HG03095 (cell line): ENCODE measurements around the gene AMBRA1.
A peak's percentile ranks its signal among the peaks of the same experiment; 100 is the strongest.

Experiments
- ATAC-seq: cut with Tn5 transposase; IDR thresholded peaks from one replicate; pipeline ENCODE4 v1.9.1; 2021; ENCODE audit warnings: moderate library complexity; ENCODE audit not compliant: unreplicated experiment

Gene AMBRA1

DNA sequence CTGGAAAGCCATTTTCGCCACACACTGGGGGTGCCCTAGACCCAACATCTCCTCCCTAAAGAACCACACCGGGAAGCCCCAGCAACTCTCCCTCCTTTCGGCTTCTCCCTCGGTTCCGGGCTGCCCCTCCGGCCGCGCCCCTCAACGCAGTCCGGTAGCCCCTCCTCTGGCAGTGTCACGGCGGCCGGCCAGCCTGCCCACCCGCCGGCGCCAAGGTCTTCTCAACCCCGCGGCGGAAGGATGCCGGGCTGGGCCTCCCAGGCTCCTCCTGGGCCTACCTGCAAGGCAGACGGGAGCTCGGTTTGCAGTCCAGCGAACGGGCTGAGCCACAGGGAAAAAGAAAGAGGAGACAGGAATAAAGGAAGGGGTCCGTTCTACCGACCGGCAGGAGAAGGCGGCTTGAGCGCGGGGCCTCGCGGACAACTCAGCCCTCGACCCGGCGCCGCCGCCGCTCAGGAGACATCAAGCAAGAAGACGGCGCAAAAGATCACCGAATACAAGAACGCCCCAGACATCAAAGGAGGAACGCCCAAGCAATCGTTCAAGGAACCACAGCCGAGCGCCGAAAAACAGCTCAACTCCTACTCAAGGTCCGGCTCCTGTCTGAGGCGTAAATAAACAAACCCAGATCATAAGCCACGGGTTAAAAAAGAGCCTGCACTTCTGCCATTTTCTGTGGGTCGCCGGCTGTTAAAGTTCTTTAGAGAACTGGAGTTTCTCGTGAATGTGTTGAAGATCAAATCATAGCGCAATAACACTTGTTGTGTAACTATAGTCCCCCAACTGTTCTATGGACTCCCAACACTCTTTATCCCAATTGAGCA lies at the start of gene AMBRA1:
AMBRA1 (minus strand) TSS at position 474 of the 824 bp plus-strand sequence. CDS start 45,643 bp downstream, outside the sequence.
- ATAC-seq = peak; percentile 75

GRCh38 chr11:46643531-46643930 lies 49.7 kb upstream of the AMBRA1 start:
- ATAC-seq = no peak

- ATAC-seq = no peak
Observed at GRCh38 chr11:46642627-46643335, 49.0 kb upstream of the AMBRA1 start.

DNA sequence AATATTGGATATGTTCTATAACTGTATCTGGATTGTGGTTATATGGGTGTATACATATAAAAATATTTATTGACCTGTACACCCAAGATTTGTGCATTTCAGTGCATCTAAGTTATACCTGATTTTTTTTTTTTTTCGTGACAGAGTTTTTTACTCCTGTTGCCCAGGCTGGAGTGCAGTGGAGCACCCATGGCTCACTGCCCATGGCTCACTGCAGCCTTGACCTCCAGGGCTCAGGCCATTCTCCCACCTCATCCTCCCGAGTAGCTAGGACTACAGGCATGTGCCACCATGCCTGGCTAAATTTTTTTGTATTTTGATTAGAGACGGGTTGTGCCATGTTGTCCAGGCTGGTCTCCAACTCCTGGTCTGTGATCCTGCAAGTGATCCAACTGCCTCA lies 47.8 kb upstream of the AMBRA1 start:
- ATAC-seq = no peak

- ATAC-seq = no peak
Observed at GRCh38 chr11:46640036-46640788, 46.4 kb upstream of the AMBRA1 start.

DNA sequence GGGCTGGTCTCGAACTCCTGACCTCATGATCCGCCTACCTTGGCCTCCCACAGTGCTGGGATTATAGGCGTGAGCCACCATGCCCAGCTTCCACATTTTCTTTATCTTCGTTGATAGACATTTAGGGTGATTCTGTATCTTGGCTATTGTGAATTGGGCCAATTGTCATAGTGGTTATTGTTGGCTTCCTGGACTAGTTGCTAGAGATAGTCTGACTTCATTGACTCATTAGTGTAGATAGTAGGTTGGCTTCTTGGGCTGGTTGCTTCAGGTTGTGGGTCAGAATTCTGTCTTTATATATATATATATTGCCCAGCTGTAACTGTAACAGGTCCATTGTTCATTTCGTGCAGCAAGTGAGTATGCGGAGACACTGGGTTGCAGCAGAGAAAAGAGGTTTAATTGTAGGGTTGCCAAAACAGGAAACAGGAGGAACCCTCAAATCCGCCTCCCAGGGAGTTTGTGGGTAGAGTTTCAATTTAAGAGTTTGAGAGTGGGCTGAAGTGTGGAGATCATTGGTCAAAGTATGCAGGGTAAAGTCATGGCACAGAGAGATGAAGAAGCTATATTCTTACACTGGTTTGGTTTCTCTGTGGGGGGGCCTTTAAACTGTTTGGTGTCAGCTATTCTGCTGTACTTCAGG lies 45.5 kb upstream of the AMBRA1 start:
- ATAC-seq = no peak

DNA sequence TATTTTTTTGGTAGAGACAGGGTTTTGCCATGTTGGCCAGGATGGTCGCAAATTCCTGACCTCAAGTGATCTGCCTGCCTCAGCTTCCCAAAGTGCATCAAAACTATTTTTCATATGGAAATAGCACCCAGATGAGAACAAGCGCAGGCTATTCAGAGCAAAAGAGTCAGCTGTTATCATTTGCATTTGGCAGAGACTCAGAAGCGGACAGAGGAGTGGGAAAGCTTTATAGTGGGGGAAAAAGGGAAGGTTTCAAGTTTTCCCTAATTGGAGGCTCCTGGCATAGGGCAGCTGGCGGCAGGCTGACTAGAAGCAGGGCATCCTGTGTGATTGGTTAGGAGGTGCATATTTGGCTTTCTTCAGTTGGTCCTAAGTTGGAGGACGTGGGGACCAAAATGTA lies 43.7 kb upstream of the AMBRA1 start:
- ATAC-seq = no peak

GRCh38 chr11:46635557-46636139 lies 41.8 kb upstream of the AMBRA1 start:
- no peak for ATAC-seq

DNA sequence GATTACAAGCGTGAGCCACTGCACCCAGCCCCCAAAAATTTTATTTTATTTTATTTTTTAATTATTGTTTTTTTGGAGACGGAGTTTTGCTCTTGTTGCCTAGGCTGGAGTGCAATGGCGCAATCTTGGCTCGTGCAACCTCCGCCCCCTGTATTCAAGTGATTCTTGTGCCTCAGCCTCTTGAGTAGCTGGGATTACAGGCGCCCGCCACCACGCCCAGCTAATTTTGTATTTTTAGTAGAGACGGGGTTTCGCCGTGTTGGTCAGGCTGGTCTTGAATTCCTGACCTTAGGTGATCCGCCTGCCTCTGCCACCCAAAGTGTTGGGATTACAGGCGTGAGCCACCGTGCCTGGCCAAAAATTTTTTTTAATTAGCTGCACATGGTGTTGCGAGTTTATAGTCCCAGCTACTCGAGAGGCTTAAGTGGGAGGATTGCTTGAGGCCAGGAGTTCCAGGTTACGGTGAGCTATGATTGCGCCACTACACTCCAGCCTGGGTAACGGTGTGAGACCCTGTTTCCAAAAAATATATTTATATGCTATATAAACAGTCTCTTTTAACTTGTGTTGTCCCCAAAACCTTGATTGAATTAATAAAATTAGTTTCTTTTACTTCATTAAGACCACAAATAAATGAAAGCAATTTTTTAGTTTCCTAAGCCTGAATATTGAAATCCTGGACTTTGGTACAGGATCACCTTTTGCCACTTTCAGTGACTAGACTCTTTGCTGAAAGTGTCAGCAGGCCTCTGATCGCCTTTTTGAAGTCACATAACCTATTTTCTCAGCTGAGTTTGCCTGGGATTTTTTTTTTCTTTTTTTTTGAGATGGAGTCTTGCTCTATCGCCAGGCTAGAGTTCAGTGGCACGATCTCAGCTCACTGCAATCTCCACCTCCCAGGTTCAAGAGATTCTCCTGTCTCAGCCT lies 39.7 kb upstream of the AMBRA1 start:
- no peak for ATAC-seq

DNA sequence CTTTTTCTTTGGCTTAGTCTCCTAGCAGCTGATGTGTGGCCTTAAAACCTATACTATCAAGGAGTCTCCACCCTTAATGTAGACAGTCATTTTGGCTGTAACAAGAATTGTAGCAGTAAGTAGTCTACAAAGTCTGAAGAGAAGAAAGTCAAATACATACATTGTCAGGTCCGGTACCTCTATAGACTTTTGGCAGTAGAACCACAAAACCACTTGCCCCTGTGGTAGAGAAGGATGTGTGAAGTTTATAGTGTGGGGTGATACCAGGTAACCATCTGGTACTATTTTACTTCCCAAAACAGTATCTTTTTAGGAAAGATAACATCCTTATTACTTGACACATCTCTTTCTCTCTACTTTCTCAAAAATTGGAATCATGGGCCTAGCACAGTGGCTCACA lies 38.7 kb upstream of the AMBRA1 start:
- ATAC-seq = no peak

GRCh38 chr11:46631676-46632075 lies 37.9 kb upstream of the AMBRA1 start:
- no peak for ATAC-seq

- ATAC-seq = no peak
Observed at GRCh38 chr11:46630237-46630636, 36.4 kb upstream of the AMBRA1 start.

- ATAC-seq = no peak
Observed at GRCh38 chr11:46628961-46629360, 35.1 kb upstream of the AMBRA1 start.

- ATAC-seq = no peak
Observed at GRCh38 chr11:46625406-46625805, 31.6 kb upstream of the AMBRA1 start.

GRCh38 chr11:46618837-46619236 lies 25.0 kb upstream of the AMBRA1 start:
- ATAC-seq = no peak

DNA sequence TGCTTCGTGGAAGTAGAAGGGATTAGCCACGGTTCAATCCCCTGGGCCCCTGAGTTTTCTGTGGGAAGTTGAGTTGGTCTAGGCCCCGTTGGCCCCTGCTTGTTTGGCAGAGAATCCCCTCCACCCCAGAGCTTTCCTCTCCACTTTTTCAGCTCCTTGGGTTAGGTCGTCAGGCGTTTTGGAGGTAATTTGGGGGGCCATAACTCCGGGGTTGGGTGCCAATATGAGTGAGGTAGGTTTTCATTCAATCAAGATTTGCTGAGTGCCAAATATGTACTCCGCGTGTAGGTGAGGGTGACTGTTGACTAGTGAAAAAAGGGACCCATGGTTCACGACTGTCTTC lies 24.1 kb upstream of the AMBRA1 start:
- no peak for ATAC-seq

GRCh38 chr11:46617134-46617971 lies 23.5 kb upstream of the AMBRA1 start, which contains the start of the genes ATG13 and HARBI1:
TSS of gene ATG13 (plus strand) at chr11:46617553. CDS start at chr11:46644292, 26,739 bp downstream.
TSS of gene HARBI1 (minus strand) at chr11:46617227. CDS start at chr11:46616237, 990 bp downstream.
- ATAC-seq = peak; percentile 95

GRCh38 chr11:46616551-46617133 lies 22.8 kb upstream of the AMBRA1 start:
- no peak for ATAC-seq
